Fibroblast of lung (primary cell): ENCODE results near the gene NFATC3. TPM values are rescaled to one million over a fixed set of nuclear protein-coding genes. Genes with fewer than 3 reads are reported as not detected.
A peak's percentile ranks its signal among the peaks of the same experiment; 100 is the strongest.

Experiments used
- DNase-seq, 2 donors: peaks; one replicate each; pipeline versions ENCODE4 v3.0.0 to v3.0.0-alpha.2; 2010; ENCODE audit warnings: low read depth in 2 of 2
- H2AFZ ChIP-seq: 2 replicates; pipeline ENCODE4 v1.5.1; 2012; ENCODE audit warnings: low read length, control low read depth, inconsistent platforms
- H3K27ac ChIP-seq: 2 replicates; pipeline ENCODE4 v1.5.1; 2011; ENCODE audit warnings: low read length, control low read depth; ENCODE audit not compliant: insufficient read depth
- H3K27me3 ChIP-seq: 2 replicates; pipeline ENCODE4 v1.5.1; 2011; ENCODE audit warnings: mild to moderate bottlenecking, low read length; ENCODE audit not compliant: control insufficient read depth, insufficient read depth
- H3K36me3 ChIP-seq: 2 replicates; pipeline ENCODE4 v1.5.1; 2011; ENCODE audit warnings: low read length; ENCODE audit not compliant: control insufficient read depth, insufficient read depth
- H3K4me1 ChIP-seq: 2 replicates; pipeline ENCODE4 v1.5.1; 2011; ENCODE audit warnings: low read length; ENCODE audit not compliant: control insufficient read depth, insufficient read depth; ENCODE audit errors: extremely low read depth
- H3K4me2 ChIP-seq: 2 replicates; pipeline ENCODE4 v1.5.1; 2011; ENCODE audit warnings: low read length, control low read depth; ENCODE audit not compliant: insufficient read depth; ENCODE audit errors: extremely low read depth
- H3K4me3 ChIP-seq, 4 experiments: fragments of 200-600 bp in 1 of 4; sonication (generic) in 1 of 4; replicated peaks in 1 of 4; 2 replicates each; pipeline ENCODE4 v1.5.1; 2011 to 2016; ENCODE audit warnings: low read length in 4 of 4, low read depth in 3 of 4, mild to moderate bottlenecking in 3 of 4, control low read depth in 2 of 4, inconsistent platforms in 1 of 4, mixed read lengths in 1 of 4; ENCODE audit not compliant: insufficient read depth in 1 of 4; ENCODE audit errors: control extremely low read depth in 1 of 4
- H3K79me2 ChIP-seq: 2 replicates; pipeline ENCODE4 v1.5.1; 2012; ENCODE audit warnings: mild to moderate bottlenecking, low read length, inconsistent platforms; ENCODE audit not compliant: control insufficient read depth, insufficient read depth
- H3K9ac ChIP-seq: 2 replicates; pipeline ENCODE4 v1.5.1; 2011; ENCODE audit warnings: mild to moderate bottlenecking, low read length, control low read depth; ENCODE audit not compliant: insufficient read depth
- H3K9me3 ChIP-seq: 2 replicates; pipeline ENCODE4 v1.5.1; 2012; ENCODE audit warnings: low read depth, low read length; ENCODE audit not compliant: control insufficient read depth, insufficient read depth
- H4K20me1 ChIP-seq: 2 replicates; pipeline ENCODE4 v1.5.1; 2011; ENCODE audit warnings: low read length; ENCODE audit not compliant: control insufficient read depth, insufficient read depth; ENCODE audit errors: extremely low read depth
- EZH2 ChIP-seq: IDR thresholded peaks from 2 replicates; pipeline ENCODE4 v1.5.1; 2012; ENCODE audit warnings: low read length, control low read depth, mild to moderate bottlenecking; ENCODE audit errors: missing control alignments
- polyA plus RNA-seq, 2 donors: library from polyadenylated mRNA; depleted of rRNA in 1 of 2; stranded (reverse) in 1 of 2; unstranded in 1 of 2; fragments of >200 nt; gene quantifications; 2 replicates each; pipeline ENCODE4 v1.2.1, GENCODE V29; 2011 to 2012; ENCODE audit warnings: missing spikeins in 1 of 2
- total RNA-seq: library from RNA; depleted of rRNA; stranded (reverse); fragments of >200 nt; gene quantifications from 2 replicates; pipeline ENCODE4 v1.2.1, GENCODE V29; 2014
- TF ChIP-seq, protein P1 (sequence below), 2 donors: IDR thresholded peaks in 1 of 2; conservative IDR thresholded peaks in 1 of 2; 1 replicate in 1 of 2; 2 replicates in 1 of 2; pipeline ENCODE4 v1.5.1; 2011 to 2012; ENCODE audit warnings: low read length in 2 of 2, control low read depth in 1 of 2, inconsistent platforms in 1 of 2, low read depth in 1 of 2, mild to moderate bottlenecking in 1 of 2

NFATC3 gene
- total and polyA plus RNA-seq, 2 donors (not counting 1 experiment from before 2014, with no cell fraction given) = 9.6 to 10.6 TPM

DNA sequence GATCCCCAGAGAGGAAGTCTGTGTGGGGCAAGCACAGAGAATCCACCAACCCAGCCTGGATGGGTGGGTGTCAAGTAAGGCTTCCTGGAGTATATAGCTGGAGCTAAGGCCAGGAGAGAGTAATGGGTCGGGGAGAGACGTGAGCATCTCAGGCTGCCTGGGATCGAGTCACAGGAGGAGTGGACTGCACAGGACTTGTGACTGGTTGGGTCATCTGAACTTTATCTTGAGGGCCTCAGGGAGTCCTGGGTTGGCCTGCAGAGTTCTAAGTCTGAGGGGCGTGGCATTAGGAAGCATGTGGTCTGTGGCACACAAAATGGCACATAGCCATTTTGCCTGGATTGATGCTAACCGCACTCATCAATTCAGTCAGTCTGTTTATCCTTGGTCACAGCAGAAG is 161.5 kb downstream of the NFATC3 start:
- Histone ChIP-seq H3K4me3 (peak overlapping the region in 1 of 4 experiments; percentile 95), H3K4me2 (no peak overlapping the region), H4K20me1 (no peaks in the 10 kb centered on the region), H3K27me3 (no peaks in the 10 kb centered on the region), H3K79me2 (peaks cover 8% of the 10 kb centered on the region), H3K4me1 (peaks cover 7% of the 10 kb centered on the region), H3K36me3 (no peaks in the 10 kb centered on the region), H3K27ac (no peak overlapping the region), H3K9me3 (no peaks in the 10 kb centered on the region), H2AFZ (no peak overlapping the region), H3K9ac (no peak overlapping the region)
- TF ChIP-seq, protein P1, sequence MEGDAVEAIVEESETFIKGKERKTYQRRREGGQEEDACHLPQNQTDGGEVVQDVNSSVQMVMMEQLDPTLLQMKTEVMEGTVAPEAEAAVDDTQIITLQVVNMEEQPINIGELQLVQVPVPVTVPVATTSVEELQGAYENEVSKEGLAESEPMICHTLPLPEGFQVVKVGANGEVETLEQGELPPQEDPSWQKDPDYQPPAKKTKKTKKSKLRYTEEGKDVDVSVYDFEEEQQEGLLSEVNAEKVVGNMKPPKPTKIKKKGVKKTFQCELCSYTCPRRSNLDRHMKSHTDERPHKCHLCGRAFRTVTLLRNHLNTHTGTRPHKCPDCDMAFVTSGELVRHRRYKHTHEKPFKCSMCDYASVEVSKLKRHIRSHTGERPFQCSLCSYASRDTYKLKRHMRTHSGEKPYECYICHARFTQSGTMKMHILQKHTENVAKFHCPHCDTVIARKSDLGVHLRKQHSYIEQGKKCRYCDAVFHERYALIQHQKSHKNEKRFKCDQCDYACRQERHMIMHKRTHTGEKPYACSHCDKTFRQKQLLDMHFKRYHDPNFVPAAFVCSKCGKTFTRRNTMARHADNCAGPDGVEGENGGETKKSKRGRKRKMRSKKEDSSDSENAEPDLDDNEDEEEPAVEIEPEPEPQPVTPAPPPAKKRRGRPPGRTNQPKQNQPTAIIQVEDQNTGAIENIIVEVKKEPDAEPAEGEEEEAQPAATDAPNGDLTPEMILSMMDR (conservative IDR thresholded peaks at IDR 0.05 in 1 of 2, IDR thresholded peaks at IDR 0.05 in 1 of 2; ENCODE audit: low read depth in 1 of 2, low read length in 2 of 2) = no peak
- TF ChIP-seq EZH2 = no peak
- DNase-seq = no peak

DNA sequence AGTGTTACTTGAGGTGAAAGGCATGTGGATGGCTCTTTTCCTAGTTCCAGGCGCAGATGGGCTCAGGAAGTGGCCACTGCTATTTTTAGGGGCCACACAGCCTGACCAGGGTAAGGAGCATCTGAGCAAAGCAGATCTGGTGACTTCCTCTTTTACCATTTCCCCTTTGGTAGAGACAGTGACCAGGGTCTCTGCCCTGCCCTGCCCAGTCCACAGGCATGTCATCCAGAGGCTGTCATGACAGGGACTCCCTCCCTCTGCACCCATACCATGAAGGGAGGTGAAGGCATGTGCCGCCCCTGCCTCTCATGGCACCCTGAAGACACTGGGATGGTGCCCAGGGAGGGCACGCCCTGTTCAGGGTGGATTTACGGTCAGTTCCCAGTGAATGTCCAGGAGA is 162.2 kb downstream of the NFATC3 start:
- Histone ChIP-seq H2AFZ (no peak overlapping the region), H3K9me3 (no peaks in the 10 kb centered on the region), H3K27me3 (no peaks in the 10 kb centered on the region), H3K4me1 (peaks cover 7% of the 10 kb centered on the region), H3K36me3 (peaks cover 2% of the 10 kb centered on the region), H3K27ac (no peak overlapping the region), H3K4me2 (no peak overlapping the region), H3K79me2 (peaks cover 8% of the 10 kb centered on the region), H3K9ac (no peak overlapping the region), H4K20me1 (no peaks in the 10 kb centered on the region), H3K4me3 (no peak overlapping the region)
- no peak for DNase-seq
- TF ChIP-seq, protein P1 (conservative IDR thresholded peaks at IDR 0.05 in 1 of 2, IDR thresholded peaks at IDR 0.05 in 1 of 2; ENCODE audit: low read depth in 1 of 2, low read length in 2 of 2) = no peak
- no peak for TF ChIP-seq EZH2

DNA sequence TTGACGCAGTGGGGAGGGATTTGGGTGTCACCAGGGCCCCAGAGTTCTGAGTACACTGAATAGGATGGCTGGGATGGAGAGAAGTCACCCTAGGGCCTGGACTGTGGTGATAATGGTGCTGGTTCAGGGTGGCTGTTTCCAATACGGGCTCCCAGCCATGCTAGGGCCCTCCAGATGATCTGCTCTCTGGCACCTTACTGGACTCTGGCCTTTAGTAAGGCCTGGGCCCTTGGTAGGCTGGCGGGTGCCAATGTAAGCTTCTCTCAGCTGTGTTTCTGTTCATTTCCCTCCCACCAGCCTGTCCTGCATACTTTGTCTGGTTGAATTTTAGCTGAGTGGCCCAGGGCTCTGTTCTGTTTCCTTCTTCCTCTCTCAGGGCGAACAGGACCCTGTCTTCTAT is 162.8 kb downstream of the NFATC3 start:
- H3K79me2 ChIP-seq = peaks cover 8% of the 10 kb centered on the region
- H3K9me3 ChIP-seq = no peaks in the 10 kb centered on the region
- H3K27ac ChIP-seq = no peak overlapping the region
- no peak overlapping the region for H3K4me2 ChIP-seq
- H3K4me3 ChIP-seq = no peak overlapping the region
- DNase-seq = no peak
- peaks cover 7% of the 10 kb centered on the region for H3K4me1 ChIP-seq
- H3K9ac ChIP-seq = no peak overlapping the region
- H3K27me3 ChIP-seq = no peaks in the 10 kb centered on the region
- no peak overlapping the region for H2AFZ ChIP-seq
- H3K36me3 ChIP-seq = peaks cover 2% of the 10 kb centered on the region
- no peak for TF ChIP-seq EZH2
- TF ChIP-seq, protein P1 (conservative IDR thresholded peaks at IDR 0.05 in 1 of 2, IDR thresholded peaks at IDR 0.05 in 1 of 2; ENCODE audit: low read depth in 1 of 2, low read length in 2 of 2) = no peak
- no peaks in the 10 kb centered on the region for H4K20me1 ChIP-seq
